IMR-90 (cell line): Measurements from ENCODE around the gene TOP2B.

Experiments
- CEBPB ChIP-seq: IDR thresholded peaks from 2 replicates; pipeline ENCODE4 v1.6.1; 2012; ENCODE audit warnings: low read depth, low read length, improper control_type of control experiment
- CTCF ChIP-seq: conservative IDR thresholded peaks from 2 replicates; pipeline ENCODE4 v1.5.1; 2012; ENCODE audit warnings: mild to moderate bottlenecking, low read depth, low read length, improper control_type of control experiment
- MXI1 ChIP-seq: IDR thresholded peaks from 2 replicates; pipeline ENCODE4 v1.6.1; 2012; ENCODE audit warnings: low read depth, mild to moderate bottlenecking, low read length, moderate library complexity, borderline replicate concordance
- POLR2A ChIP-seq: IDR thresholded peaks from 2 replicates; pipeline ENCODE4 v1.6.1; 2012; ENCODE audit warnings: mild to moderate bottlenecking, low read depth, low read length
- RAD21 ChIP-seq: IDR thresholded peaks from 2 replicates; pipeline ENCODE4 v1.6.1; 2012; ENCODE audit warnings: low read length, improper control_type of control experiment
- SMC3 ChIP-seq: fragments of 150-350 bp; IDR thresholded peaks from 2 replicates; pipeline ENCODE4 v1.6.1; 2016; ENCODE audit warnings: low read depth, mild to moderate bottlenecking, antibody characterized with exemption, low read length, moderate library complexity

GRCh38 chr3:25708036-25708435, 43.3 kb upstream of the TOP2B start:
- TF ChIP-seq CTCF (no peak), SMC3 (no peak), CEBPB (no peak), RAD21 (no peak), POLR2A (no peak), MXI1 (no peak)
